H1 (cell line): Measurements from ENCODE around the gene RAD51B. TPM values are rescaled to one million over a fixed set of nuclear protein-coding genes. Genes with fewer than 3 reads are reported as not detected.

ENCODE experiments used
- BCL11A ChIP-seq, 2 experiments: IDR thresholded peaks; one replicate each; pipeline ENCODE4 v1.6.1; 2011; ENCODE audit warnings: low read depth in 2 of 2, low read length in 2 of 2, mild to moderate bottlenecking in 2 of 2
- PHF8 ChIP-seq: fragments of 200-600 bp; sonication (generic); conservative IDR thresholded peaks from 2 replicates; pipeline ENCODE4 v1.7.1; 2012; ENCODE audit warnings: low read depth, mild to moderate bottlenecking, inconsistent platforms, low read length, moderate library complexity
- RFX5 ChIP-seq: IDR thresholded peaks from 2 replicates; pipeline ENCODE4 v1.6.1; 2011; ENCODE audit warnings: low read depth, low read length, improper control_type of control experiment, borderline replicate concordance
- RNF2 ChIP-seq: fragments of 200-900, 300-1000 bp; sonication (generic); IDR thresholded peaks from 2 replicates; pipeline ENCODE4 v1.7.1; 2016; ENCODE audit warnings: borderline replicate concordance, low read depth, mild to moderate bottlenecking, antibody characterized with exemption, low read length; ENCODE audit not compliant: poor library complexity, severe bottlenecking; ENCODE audit errors: missing control alignments
- polyA plus RNA-seq, 7 experiments: library from polyadenylated mRNA; depleted of rRNA in 3 of 7; stranded (reverse) in 5 of 7; unstranded in 2 of 7; fragments of >200 nt in 5 of 7; fragments of 200-250 nt in 2 of 7; gene quantifications; 1 replicate in 5 of 7; 2 replicates in 1 of 7; 4 replicates in 1 of 7; pipeline versions ENCODE4 v1.2.1 to v1.2.3, GENCODE V29; 2011 to 2013; ENCODE audit warnings: missing spikeins in 2 of 7, mixed read lengths in 2 of 7
- total RNA-seq: library from RNA; stranded (reverse); fragmentation: NEBNext Ultra II Directional; extraction: Animal tissue kit (Norgen Biotek cat#: 25700); gene quantifications from 2 replicates; pipeline ENCODE4 v1.2.1, GENCODE V29; 2021
- TF ChIP-seq, protein P1 (sequence below): IDR thresholded peaks from 2 replicates; pipeline ENCODE4 v1.6.1; 2011; ENCODE audit warnings: low read length, improper control_type of control experiment

RAD51B gene
- total and polyA plus RNA-seq, 2 of the 8 experiments (the other 6 are each of a cell fraction or from before 2014, with no cell fraction given), result 3.9 to 14.9 TPM

DNA sequence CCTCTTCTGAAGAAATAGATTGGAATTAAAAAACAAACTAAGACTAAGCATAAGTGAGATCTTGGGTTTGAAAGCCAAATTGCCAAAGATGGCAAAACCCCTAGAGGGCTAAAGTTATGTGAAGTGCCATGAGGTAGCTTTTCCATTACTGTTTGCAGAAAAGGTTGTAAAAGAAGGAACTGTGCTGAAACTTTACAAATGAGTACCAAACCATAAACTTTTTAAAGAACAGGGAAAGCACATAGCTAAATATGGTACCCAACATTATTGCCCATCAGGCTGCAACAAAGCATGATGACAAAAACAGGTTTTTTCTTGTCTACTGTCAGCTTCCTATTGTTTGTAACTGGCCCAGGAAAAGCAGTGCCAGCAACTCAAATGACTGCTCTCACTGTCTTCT is 224.2 kb downstream of the RAD51B start (continued):
- no peak for TF ChIP-seq RFX5
- no peak for TF ChIP-seq RNF2
- TF ChIP-seq BCL11A (IDR thresholded peaks at IDR 0.05; ENCODE audit: low read depth in 2 of 2, low read length in 2 of 2), result no peak
- TF ChIP-seq, protein P1, sequence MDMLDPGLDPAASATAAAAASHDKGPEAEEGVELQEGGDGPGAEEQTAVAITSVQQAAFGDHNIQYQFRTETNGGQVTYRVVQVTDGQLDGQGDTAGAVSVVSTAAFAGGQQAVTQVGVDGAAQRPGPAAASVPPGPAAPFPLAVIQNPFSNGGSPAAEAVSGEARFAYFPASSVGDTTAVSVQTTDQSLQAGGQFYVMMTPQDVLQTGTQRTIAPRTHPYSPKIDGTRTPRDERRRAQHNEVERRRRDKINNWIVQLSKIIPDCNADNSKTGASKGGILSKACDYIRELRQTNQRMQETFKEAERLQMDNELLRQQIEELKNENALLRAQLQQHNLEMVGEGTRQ, result no peak
- TF ChIP-seq PHF8, result no peak
- TF ChIP-seq, all 59 proteins: peak for 0
